A549 (cell line): ENCODE results near the gene FUT7. TPM values are rescaled to one million over a fixed set of nuclear protein-coding genes. Genes with fewer than 3 reads are reported as not detected.
"Not testable (repeated sequence)": the region's sequence is repeated elsewhere in the genome, so short reads cannot be mapped to it uniquely, and the experiment has no call there.

Experiments
- ATAC-seq, 2 experiments: fragments of 200-7000 bp in 1 of 2; fragments of >200 bp in 1 of 2; cut with Nextera tagmentation in 1 of 2; cut with Tn5 transposase in 1 of 2; 3 replicates each; pipeline versions ENCODE4 v1.8.0 to v1.9.1; 2018 to 2020; ENCODE audit warnings: mild to moderate bottlenecking in 1 of 2, moderate library complexity in 1 of 2
- CTCF ChIA-PET: fragments of 300-600 bp; sonication (Branson Sonifier 250); formaldehyde crosslinking; extraction: SDS; loops from one replicate; lab custom pipeline; 2021; ENCODE audit warnings: antibody characterized with exemption, inconsistent platforms; lab: Yijun Ruan, JAX
- POLR2A ChIA-PET: fragments of 350-600 bp; formaldehyde crosslinking; extraction: SDS; loops from one replicate; lab custom pipeline; 2021; ENCODE audit warnings: antibody characterized with exemption, inconsistent platforms; lab: Yijun Ruan, JAX
- DNase-seq, 2 experiments: peaks; one replicate each; pipeline versions ENCODE4 v3.0.0 to v3.0.0-alpha.2; 2011 to 2016; ENCODE audit warnings: low read depth in 1 of 2, low spot score in 1 of 2
- FAIRE-seq: peaks from 2 replicates; lab custom pipeline; 2011; peaks lifted over from hg19 to GRCh38; lab: Jason Lieb, UNC
- H3K27ac ChIP-seq, 2 experiments: fragments of >200 bp; sonication (Bioruptor Twin); formaldehyde crosslinking; 3 replicates each; pipeline ENCODE4 v1.5.1; 2016 to 2017
- H3K4me1 ChIP-seq: fragments of >200 bp; sonication (Bioruptor Twin); formaldehyde crosslinking; 3 replicates; pipeline ENCODE4 v1.6.1; 2016
- H3K4me2 ChIP-seq: fragments of >200 bp; sonication (Bioruptor Twin); formaldehyde crosslinking; 3 replicates; pipeline ENCODE4 v1.6.1; 2016
- H3K4me3 ChIP-seq: fragments of >200 bp; sonication (Bioruptor Twin); formaldehyde crosslinking; 3 replicates; pipeline ENCODE4 v1.5.1; 2016
- H3K9me3 ChIP-seq: fragments of >200 bp; sonication (Bioruptor Twin); formaldehyde crosslinking; 3 replicates; pipeline ENCODE4 v1.6.1; 2016
- CBX2 ChIP-seq: fragments of 200-600 bp; sonication (generic); IDR thresholded peaks from 2 replicates; pipeline ENCODE4 v1.6.1; 2016; ENCODE audit warnings: low read depth, mild to moderate bottlenecking, borderline replicate concordance
- CEBPB ChIP-seq, 2 experiments: fragments of >200 bp in 1 of 2; sonication (Bioruptor Twin) in 1 of 2; formaldehyde crosslinking in 1 of 2; IDR thresholded peaks; 2 replicates each; pipeline ENCODE4 v1.6.1; 2012 to 2016
- CHD2 ChIP-seq: fragments of 150-350 bp; IDR thresholded peaks from 2 replicates; pipeline ENCODE4 v1.6.1; 2014; ENCODE audit warnings: low read length; ENCODE audit not compliant: partially characterized antibody
- CHD4 ChIP-seq: fragments of 200-600 bp; sonication (generic); IDR thresholded peaks from 2 replicates; pipeline ENCODE4 v1.6.1; 2016; ENCODE audit warnings: antibody characterized with exemption, mild to moderate bottlenecking, borderline replicate concordance
- EHMT2 ChIP-seq: fragments of 200-600 bp; sonication (generic); IDR thresholded peaks from 2 replicates; pipeline ENCODE4 v1.6.1; 2016; ENCODE audit warnings: antibody characterized with exemption, low read depth, mild to moderate bottlenecking, moderate library complexity
- EP300 ChIP-seq, 2 experiments: fragments of >200 bp; sonication (Bioruptor Twin); formaldehyde crosslinking; IDR thresholded peaks; 2 replicates in 1 of 2; 3 replicates in 1 of 2; pipeline ENCODE4 v1.6.1; 2016 to 2017
- FOXS1 ChIP-seq: fragments of 250-450 bp; sonication (Bioruptor Pico); IDR thresholded peaks from 2 replicates; pipeline ENCODE4 v1.5.0; 2020; ENCODE audit warnings: mild to moderate bottlenecking, moderate library complexity
- HEYL ChIP-seq: fragments of 250-450 bp; sonication (Bioruptor Pico); IDR thresholded peaks from 2 replicates; pipeline ENCODE4 v1.8.0; 2021; ENCODE audit warnings: mild to moderate bottlenecking, moderate library complexity
- HOXA7 ChIP-seq: fragments of 250-450 bp; sonication (Bioruptor Pico); IDR thresholded peaks from 2 replicates; pipeline ENCODE4 v1.5.0; 2020; ENCODE audit warnings: mild to moderate bottlenecking, moderate library complexity
- HOXB13 ChIP-seq: fragments of 250-450 bp; sonication (Bioruptor Pico); IDR thresholded peaks from 2 replicates; pipeline ENCODE4 v1.5.0; 2020; ENCODE audit warnings: low read depth, mild to moderate bottlenecking, moderate library complexity
- HOXB5 ChIP-seq: fragments of 250-450 bp; sonication (Bioruptor Pico); IDR thresholded peaks from 2 replicates; pipeline ENCODE4 v1.5.0; 2020; ENCODE audit warnings: mild to moderate bottlenecking, moderate library complexity
- JUNB ChIP-seq: fragments of >200 bp; sonication (Bioruptor Twin); formaldehyde crosslinking; IDR thresholded peaks from 2 replicates; pipeline ENCODE4 v1.6.1; 2016
- MAFK ChIP-seq: fragments of 450-650 bp; IDR thresholded peaks from 2 replicates; pipeline ENCODE4 v1.6.1; 2014; ENCODE audit not compliant: partially characterized antibody
- MAZ ChIP-seq: fragments of 150-350 bp; IDR thresholded peaks from 2 replicates; pipeline ENCODE4 v1.6.1; 2014; ENCODE audit warnings: antibody characterized with exemption, low read depth, low read length, borderline replicate concordance
- NFE2L2 ChIP-seq: fragments of 150-350 bp; conservative IDR thresholded peaks from 2 replicates; pipeline ENCODE4 v1.6.1; 2014; ENCODE audit warnings: low read length
- POLR2A ChIP-seq: IDR thresholded peaks from 2 replicates; pipeline ENCODE4 v1.6.1; 2012; ENCODE audit warnings: mild to moderate bottlenecking, low read length
- POLR2AphosphoS2 ChIP-seq: conservative IDR thresholded peaks from 2 replicates; pipeline ENCODE4 v1.6.1; 2012; ENCODE audit warnings: low read length, improper control_type of control experiment, inconsistent platforms
- RNF2 ChIP-seq: fragments of 200-600 bp; sonication (generic); IDR thresholded peaks from 2 replicates; pipeline ENCODE4 v1.6.1; 2016; ENCODE audit warnings: low read depth, mild to moderate bottlenecking, antibody characterized with exemption, moderate library complexity, borderline replicate concordance
- SMC3 ChIP-seq: fragments of >200 bp; sonication (Bioruptor Twin); formaldehyde crosslinking; IDR thresholded peaks from 3 replicates; pipeline ENCODE4 v1.6.1; 2018; ENCODE audit warnings: inconsistent platforms
- TP53 ChIP-seq: fragments of 250-450 bp; sonication (Bioruptor Pico); IDR thresholded peaks from 2 replicates; pipeline ENCODE4 v1.5.0; 2021; ENCODE audit warnings: mild to moderate bottlenecking, moderate library complexity
- ZNF302 ChIP-seq: fragments of 250-450 bp; sonication (Bioruptor Pico); IDR thresholded peaks from 2 replicates; pipeline ENCODE4 v1.9.0; 2021; ENCODE audit warnings: inconsistent platforms, mild to moderate bottlenecking, moderate library complexity
- WGBS: methylation state at CpG from one replicate; pipeline ENCODE4 v1.1.6; 2017; ENCODE audit errors: missing lambda C conversion rate; 5-methylcytosine and 5-hydroxymethylcytosine counted together
- polyA plus RNA-seq, 4 experiments: library from polyadenylated mRNA; depleted of rRNA in 3 of 4; stranded (reverse); fragments of >200 nt; fragmentation: RNase III in 1 of 4; extraction: RNeasy Plus Mini Kit Qiagen cat#74134 plus additional on column Dnase treatment in 1 of 4; gene quantifications; 2 replicates in 3 of 4; 3 replicates in 1 of 4; pipeline ENCODE4 v1.2.3, GENCODE V29; 2011 to 2017
- TF ChIP-seq, protein P1 (sequence below): fragments of >200 bp; sonication (Bioruptor Twin); formaldehyde crosslinking; IDR thresholded peaks from 3 replicates; pipeline ENCODE4 v1.5.1; 2016
- TF ChIP-seq, protein P2 (sequence below): fragments of 250-450 bp; sonication (Bioruptor Pico); IDR thresholded peaks from 2 replicates; pipeline ENCODE4 v1.5.0; 2020; ENCODE audit warnings: low read depth, mild to moderate bottlenecking, moderate library complexity
- TF ChIP-seq, protein P3 (sequence below): fragments of 450-650 bp; IDR thresholded peaks from 2 replicates; pipeline ENCODE4 v1.6.1; 2014; ENCODE audit warnings: antibody characterized with exemption

The FUT7 gene
- polyA plus RNA-seq, 2 of the 4 experiments (the other 2 are of a cell fraction) = not detected

DNA sequence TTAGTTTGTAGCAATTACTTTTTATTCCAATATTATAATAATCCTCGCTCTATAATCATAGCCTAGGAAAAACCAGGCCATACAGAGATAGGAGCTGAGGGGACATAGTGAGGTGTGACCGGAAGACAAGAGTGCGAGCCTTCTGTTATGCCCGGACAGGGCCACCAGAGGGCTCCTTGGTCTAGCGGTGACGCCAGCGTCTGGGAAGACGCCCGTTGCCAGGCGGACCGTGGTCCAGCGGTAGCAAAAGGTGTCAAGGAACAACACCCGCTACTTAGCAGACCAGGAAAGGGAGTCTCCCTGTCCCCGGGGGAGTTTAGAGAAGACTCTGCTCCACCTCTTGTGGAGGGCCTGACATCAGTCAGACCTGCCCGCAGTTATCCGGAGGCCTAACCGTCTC is 27.6 kb downstream of the FUT7 start:
- POLR2A ChIA-PET, ATAC-seq, H3K27ac ChIP-seq, H3K4me3 ChIP-seq, H3K4me2 ChIP-seq, FAIRE-seq, H3K9me3 ChIP-seq: not testable (repeated sequence)
- peaks cover 15% of the 10 kb centered on the region for H3K4me1 ChIP-seq
- 28% methylated on average over 17 of the region's 17 CpGs for WGBS
- CTCF ChIA-PET = interaction anchor here (1.1 to 6.1 kb wide), 9 partner anchors 8 to 161 kb away, joined by 3 to 37 read pairs (median 5); partner anchors contain the start of genes ABCA2, AJM1 and CLIC3
- TF ChIP-seq, protein P1, sequence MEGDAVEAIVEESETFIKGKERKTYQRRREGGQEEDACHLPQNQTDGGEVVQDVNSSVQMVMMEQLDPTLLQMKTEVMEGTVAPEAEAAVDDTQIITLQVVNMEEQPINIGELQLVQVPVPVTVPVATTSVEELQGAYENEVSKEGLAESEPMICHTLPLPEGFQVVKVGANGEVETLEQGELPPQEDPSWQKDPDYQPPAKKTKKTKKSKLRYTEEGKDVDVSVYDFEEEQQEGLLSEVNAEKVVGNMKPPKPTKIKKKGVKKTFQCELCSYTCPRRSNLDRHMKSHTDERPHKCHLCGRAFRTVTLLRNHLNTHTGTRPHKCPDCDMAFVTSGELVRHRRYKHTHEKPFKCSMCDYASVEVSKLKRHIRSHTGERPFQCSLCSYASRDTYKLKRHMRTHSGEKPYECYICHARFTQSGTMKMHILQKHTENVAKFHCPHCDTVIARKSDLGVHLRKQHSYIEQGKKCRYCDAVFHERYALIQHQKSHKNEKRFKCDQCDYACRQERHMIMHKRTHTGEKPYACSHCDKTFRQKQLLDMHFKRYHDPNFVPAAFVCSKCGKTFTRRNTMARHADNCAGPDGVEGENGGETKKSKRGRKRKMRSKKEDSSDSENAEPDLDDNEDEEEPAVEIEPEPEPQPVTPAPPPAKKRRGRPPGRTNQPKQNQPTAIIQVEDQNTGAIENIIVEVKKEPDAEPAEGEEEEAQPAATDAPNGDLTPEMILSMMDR = peak; percentile 20; the same call in 1 of the 3 replicates
- DNase-seq = peak in 1 of 2 experiments; percentile 34

DNA sequence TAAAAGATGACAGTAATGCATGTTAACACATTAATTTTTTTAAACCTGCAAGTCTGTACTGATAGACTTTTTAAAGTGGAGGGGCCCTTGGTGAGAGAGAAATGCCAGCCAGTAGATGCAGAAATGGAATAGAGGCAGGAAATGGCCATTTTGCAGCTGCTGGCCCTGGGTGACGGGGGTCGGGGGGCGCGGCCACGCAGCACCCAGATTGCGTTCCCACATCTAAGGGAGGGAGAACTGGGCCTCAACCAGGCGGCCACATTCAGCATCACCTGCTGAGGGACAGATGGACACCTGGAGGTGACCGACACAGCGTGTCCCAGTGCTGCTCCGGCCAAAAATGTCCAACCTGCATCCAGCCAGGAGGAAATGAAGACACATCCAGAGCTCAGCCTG is 29.2 kb downstream of the FUT7 start:
- no peak for ATAC-seq
- 81% methylated on average over 9 of the region's 10 CpGs for WGBS
- POLR2A ChIA-PET = interaction anchor here (1.5 kb wide), 1 partner anchor 11 kb away, joined by 5 read pairs; the partner anchor contains the start of gene PAXX

DNA sequence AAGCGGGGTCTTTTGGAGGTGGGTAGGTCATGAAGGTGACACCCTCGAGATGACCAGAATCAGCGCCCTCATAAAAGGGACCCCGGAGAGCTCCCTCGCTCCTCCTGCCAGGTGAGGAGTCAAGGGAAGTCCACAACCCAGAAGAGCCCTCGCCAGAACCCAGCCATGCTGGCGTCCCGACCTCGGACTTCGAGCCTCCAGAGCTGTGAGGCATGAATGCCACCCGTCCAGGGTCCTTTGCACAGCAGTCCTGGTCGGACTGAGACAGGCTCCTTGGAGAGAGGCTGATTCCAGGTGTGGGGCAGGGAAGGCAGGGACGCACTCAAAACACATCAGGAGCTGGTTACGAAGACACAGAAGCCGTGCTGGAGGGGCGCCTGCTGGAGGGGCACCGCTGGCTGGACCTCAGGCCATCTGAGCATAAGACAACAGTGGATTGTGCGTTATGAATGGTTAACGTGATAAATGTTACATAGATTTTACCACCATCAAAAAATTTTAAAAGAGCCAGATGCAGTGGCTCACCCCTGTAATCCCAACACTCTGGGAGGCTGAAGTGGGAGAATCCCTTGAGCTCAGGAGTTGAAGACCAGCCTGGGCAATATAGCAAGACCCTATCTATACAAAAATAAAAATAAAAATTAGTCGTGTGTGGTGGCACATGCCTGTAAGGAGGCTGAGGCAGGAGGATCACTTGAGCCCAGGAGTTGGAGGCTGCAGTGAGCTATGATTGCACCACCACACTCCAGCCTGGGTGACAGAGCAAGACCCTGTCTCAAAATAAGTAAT is 29.8 kb downstream of the FUT7 start:
- no peak for FAIRE-seq
- no peak overlapping the region for H3K4me3 ChIP-seq
- no peak for ATAC-seq
- H3K27ac ChIP-seq = no peak overlapping the region
- TF ChIP-seq MAZ (no peak), HOXB13 (CRISPR knock-in tag) (no peak), HOXA7 (CRISPR knock-in tag) (no peak), HOXB5 (CRISPR knock-in tag) (no peak), POLR2A (no peak), JUNB (no peak), CHD2 (no peak), NFE2L2 (no peak), FOXS1 (CRISPR knock-in tag) (no peak), CHD4 (no peak), TP53 (no peak), CEBPB (IDR thresholded peaks at IDR 0.05) (no peak)
- TF ChIP-seq, protein P2, sequence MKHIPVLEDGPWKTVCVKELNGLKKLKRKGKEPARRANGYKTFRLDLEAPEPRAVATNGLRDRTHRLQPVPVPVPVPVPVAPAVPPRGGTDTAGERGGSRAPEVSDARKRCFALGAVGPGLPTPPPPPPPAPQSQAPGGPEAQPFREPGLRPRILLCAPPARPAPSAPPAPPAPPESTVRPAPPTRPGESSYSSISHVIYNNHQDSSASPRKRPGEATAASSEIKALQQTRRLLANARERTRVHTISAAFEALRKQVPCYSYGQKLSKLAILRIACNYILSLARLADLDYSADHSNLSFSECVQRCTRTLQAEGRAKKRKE (CRISPR knock-in tag) = no peak
- no peak overlapping the region for H3K4me2 ChIP-seq
- no peak for DNase-seq
- POLR2A ChIA-PET = interaction anchor here (0.6 to 1.5 kb wide), 3 partner anchors 10 to 11 kb away, joined by 3 to 5 read pairs (median 5); partner anchors contain the start of gene PAXX
- H3K9me3 ChIP-seq = no peaks in the 10 kb centered on the region
- CTCF ChIA-PET = interaction anchor here (0.7 to 6.1 kb wide), 8 partner anchors 8 to 421 kb away, joined by 3 to 37 read pairs (median 7); partner anchors contain the start of genes ABCA2 and EXD3
- H3K4me1 ChIP-seq = peaks cover 25% of the 10 kb centered on the region
- WGBS = 70% methylated on average over 20 of the region's 20 CpGs

More for the DNA sequence above, 29.2 kb downstream of the FUT7 start:
- TF ChIP-seq EP300 (IDR thresholded peaks at IDR 0.05) (no peak), HOXA7 (CRISPR knock-in tag) (no peak), CBX2 (no peak), HOXB13 (CRISPR knock-in tag) (no peak), EHMT2 (no peak), ZNF302 (no peak), RNF2 (no peak), MAFK (no peak), SMC3 (no peak), HEYL (no peak), POLR2AphosphoS2 (no peak)
- TF ChIP-seq, protein P3, sequence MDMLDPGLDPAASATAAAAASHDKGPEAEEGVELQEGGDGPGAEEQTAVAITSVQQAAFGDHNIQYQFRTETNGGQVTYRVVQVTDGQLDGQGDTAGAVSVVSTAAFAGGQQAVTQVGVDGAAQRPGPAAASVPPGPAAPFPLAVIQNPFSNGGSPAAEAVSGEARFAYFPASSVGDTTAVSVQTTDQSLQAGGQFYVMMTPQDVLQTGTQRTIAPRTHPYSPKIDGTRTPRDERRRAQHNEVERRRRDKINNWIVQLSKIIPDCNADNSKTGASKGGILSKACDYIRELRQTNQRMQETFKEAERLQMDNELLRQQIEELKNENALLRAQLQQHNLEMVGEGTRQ = no peak
- TF ChIP-seq, protein P2 (CRISPR knock-in tag) = no peak
- no peak overlapping the region for H3K4me2 ChIP-seq
- DNase-seq (no peak), FAIRE-seq (no peak)
- CTCF ChIA-PET = interaction anchor here (1.4 to 6.1 kb wide), 6 partner anchors 9 to 55 kb away, joined by 3 to 37 read pairs (median 8); partner anchors contain the start of gene ABCA2
- no peaks in the 10 kb centered on the region for H3K9me3 ChIP-seq
- no peak overlapping the region for H3K4me3 ChIP-seq
- H3K4me1 ChIP-seq = peaks cover 23% of the 10 kb centered on the region
- H3K27ac ChIP-seq = no peak overlapping the region
